Measurements from ENCODE around the gene NALCN. TPM values are rescaled to one million over a fixed set of nuclear protein-coding genes. Genes with fewer than 3 reads are reported as not detected.

NALCN gene
- total RNA-seq, 1 experiment from 2014 or later, result 0.07 TPM

DNA sequence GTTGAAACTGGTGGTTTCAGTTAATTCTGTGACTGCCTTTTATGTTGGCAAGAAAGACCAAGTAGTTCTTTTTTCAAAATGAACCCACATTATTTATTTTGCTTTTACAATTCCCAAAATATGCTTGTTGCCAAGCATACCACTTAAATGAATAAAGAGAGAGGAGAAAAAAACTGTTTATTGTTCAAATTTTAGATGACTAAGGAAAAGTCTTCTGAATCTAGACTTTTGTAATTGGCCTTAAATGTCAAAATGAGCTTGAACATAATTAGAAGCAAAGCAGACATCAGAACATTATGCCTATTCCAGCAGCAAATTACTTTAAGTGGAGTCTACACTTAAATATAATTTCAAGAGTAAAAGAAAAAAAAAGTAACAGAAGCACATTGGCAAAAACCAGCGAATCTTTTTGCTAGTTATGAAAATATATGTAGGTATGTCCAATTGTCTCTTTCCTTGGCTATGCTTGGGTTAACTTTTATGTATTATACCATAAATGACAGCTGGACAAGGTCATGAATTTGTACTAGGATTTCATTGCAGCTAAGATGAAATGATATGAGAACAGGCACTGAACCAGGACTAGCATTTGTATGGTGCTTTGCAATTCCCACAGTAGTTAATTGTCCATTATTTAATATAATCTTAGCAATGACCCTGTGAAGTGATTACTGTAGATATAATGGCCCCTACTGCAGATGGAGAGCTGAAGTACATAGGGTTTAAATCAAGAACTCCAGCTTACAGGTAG, 211.9 kb downstream of the NALCN start:
- no peak for DNase-seq
- H3K36me3 ChIP-seq (replicated peaks; ENCODE audit: control insufficient read depth, insufficient read depth, low read length), result no peaks in the 10 kb centered on the region
- H3K4me3 ChIP-seq (ENCODE audit: insufficient read depth, low read depth, low read length), result no peak overlapping the region
- no peaks in the 10 kb centered on the region for H3K27me3 ChIP-seq (ENCODE audit: control insufficient read depth, insufficient read depth, low read length)

DNA sequence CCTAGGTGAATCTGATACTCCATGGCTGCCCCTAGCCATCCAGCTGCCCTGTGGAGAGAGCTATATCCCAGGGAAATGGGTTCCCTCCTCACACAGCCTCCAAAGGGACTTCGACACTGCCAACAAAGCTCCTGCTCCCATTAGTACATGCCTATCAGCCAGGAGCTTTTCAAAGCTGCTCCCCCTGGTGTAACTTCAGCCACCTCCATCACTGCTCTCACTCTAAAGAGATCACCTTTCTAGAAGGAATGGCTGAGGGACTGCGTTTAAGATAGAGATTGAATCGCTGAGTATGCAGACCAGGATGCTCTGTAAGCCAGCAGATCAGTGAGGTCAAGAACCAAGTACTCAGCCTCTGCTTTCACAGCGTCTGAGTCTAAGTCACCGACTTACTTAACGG, 213.7 kb downstream of the NALCN start:
- Histone ChIP-seq H3K36me3 (replicated peaks; ENCODE audit: control insufficient read depth, insufficient read depth, low read length) (no peaks in the 10 kb centered on the region), H3K4me3 (ENCODE audit: insufficient read depth, low read depth, low read length) (no peak overlapping the region), H3K27me3 (ENCODE audit: control insufficient read depth, insufficient read depth, low read length) (no peaks in the 10 kb centered on the region)
- peak; percentile 13 for DNase-seq

DNA sequence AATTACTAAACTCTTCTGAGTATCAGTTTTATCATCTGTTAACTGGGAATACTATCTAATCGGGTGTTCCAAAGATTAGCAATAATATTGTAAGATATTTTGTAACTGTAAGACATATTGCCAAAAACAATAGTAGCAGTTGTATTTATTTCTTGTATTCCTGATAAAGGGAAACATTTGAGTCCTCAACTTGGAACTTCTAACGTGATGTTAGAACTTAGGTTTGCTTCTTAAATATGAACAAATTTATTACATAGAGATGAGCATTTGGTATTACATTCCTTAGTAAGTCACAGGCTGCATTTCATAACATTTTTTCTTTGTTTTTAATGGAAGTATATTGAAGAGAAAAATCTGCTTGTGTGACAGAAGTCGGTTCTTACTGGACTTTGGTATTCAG, 225.3 kb downstream of the NALCN start:
- no peak for DNase-seq
- Histone ChIP-seq H3K4me3 (ENCODE audit: insufficient read depth, low read depth, low read length) (no peak overlapping the region), H3K27me3 (ENCODE audit: control insufficient read depth, insufficient read depth, low read length) (no peaks in the 10 kb centered on the region), H3K36me3 (replicated peaks; ENCODE audit: control insufficient read depth, insufficient read depth, low read length) (no peaks in the 10 kb centered on the region)

DNA sequence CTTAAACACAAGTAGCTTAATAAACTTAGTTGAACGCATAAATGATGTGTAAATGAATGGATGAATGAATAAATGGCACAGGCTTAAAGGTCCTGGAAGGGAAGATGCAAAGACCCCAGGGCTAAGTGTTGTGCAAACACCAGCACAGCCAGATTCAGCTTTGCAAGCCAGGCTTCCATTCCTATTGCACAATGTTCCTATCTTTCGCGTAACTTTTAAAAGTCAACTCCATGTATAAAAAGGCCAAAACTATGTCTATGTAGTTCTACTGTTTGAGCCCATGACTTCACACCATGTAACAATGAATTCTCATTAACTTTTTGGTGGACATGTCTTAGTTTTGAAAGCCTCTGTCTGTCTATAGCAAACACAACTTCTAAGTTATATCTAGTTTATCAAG, 226.0 kb downstream of the NALCN start:
- DNase-seq, result no peak
- Histone ChIP-seq H3K36me3 (replicated peaks; ENCODE audit: control insufficient read depth, insufficient read depth, low read length) (no peaks in the 10 kb centered on the region), H3K27me3 (ENCODE audit: control insufficient read depth, insufficient read depth, low read length) (no peaks in the 10 kb centered on the region), H3K4me3 (ENCODE audit: insufficient read depth, low read depth, low read length) (no peak overlapping the region)

DNA sequence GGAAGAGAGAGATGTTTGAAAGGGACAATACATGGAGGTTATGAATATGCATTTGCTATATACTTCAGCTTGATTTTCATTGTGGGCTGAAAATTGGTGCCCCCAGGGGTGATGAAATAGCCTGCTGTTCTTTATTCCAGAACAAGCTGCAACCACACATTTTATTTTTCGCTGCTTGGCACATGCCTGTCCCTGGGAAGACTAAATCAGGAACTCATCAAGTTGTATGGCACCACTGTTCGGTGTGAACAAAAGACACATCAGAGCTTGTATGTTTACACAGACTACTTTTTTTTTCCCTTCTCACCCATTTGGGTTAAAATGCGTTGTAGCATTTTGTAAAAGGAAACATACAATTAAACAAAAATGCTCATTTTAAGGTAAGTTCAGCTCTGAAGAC, 230.7 kb downstream of the NALCN start:
- Histone ChIP-seq H3K4me3 (ENCODE audit: insufficient read depth, low read depth, low read length) (no peak overlapping the region), H3K36me3 (replicated peaks; ENCODE audit: control insufficient read depth, insufficient read depth, low read length) (no peaks in the 10 kb centered on the region), H3K27me3 (ENCODE audit: control insufficient read depth, insufficient read depth, low read length) (no peaks in the 10 kb centered on the region)
- no peak for DNase-seq

DNA sequence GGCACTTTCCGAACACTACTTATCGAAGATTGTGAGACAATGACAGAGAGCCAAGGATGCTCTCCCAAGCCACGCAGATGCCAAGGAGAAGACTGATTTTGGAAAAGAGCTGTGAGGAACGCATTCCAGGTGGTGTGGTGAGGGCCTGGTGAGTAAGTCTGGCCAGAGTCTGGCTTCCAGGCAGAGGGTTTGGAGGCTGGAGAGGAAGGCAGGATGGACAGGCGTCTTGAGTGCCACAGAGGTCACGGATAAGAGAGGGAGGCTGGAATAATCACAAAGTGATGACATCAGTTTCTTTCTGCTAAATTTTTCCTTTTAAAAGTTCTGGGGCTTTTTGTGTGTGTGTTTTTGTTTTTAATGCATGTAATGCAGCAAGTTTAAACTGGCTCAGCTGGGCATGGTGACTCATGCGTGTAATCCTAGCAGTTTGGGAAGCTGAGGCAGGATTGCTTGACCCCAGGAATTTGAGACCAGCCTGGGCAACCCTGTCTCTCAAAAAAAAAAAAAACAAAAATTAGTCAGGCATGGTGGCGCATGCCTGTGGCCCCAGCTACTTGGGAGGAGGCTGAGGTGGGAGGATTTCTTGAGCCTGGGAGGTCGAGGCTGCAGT, 235.1 kb downstream of the NALCN start:
- Histone ChIP-seq H3K4me3 (ENCODE audit: insufficient read depth, low read depth, low read length) (no peak overlapping the region), H3K36me3 (replicated peaks; ENCODE audit: control insufficient read depth, insufficient read depth, low read length) (no peaks in the 10 kb centered on the region), H3K27me3 (ENCODE audit: control insufficient read depth, insufficient read depth, low read length) (no peaks in the 10 kb centered on the region)
- DNase-seq, result no peak

DNA sequence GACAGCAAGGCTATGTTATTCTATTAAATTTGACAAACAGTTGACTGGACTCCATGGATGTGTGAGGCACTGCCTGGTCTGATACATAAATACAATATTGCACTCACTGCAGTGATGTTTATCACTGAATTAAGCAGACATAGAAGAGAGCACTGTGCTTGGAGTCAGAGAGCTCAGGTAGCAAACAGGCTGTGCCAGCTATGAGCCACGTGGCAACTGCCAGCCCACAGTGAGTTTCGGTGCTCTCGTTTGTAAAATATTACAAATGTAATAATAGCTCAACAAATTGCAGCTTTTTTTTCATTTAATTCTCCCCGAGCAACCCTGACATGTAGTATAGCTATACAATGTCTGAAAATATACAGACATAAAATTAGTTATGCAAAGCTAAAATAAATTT, 237.3 kb downstream of the NALCN start:
- DNase-seq, result no peak
- Histone ChIP-seq H3K27me3 (ENCODE audit: control insufficient read depth, insufficient read depth, low read length) (no peaks in the 10 kb centered on the region), H3K4me3 (ENCODE audit: insufficient read depth, low read depth, low read length) (no peak overlapping the region), H3K36me3 (replicated peaks; ENCODE audit: control insufficient read depth, insufficient read depth, low read length) (no peaks in the 10 kb centered on the region)

DNA sequence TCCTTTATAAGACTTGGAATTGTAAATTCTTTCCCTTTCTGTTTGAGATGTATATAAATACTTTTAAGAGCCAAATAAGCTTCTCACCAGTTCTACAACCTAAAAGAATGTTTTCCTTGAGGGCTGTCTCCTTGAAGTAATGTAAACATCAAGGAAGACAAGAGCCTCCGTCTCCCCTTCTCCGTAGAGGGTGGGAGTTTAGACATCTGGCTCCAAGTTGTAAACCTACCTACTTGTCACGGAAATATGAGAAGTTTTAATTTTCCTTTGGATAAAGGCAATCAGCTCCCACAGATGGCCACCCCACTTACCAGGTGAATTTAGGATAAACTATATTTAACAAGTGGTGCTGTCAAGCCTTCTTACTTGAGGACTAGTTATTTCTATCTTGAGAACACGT, 237.9 kb downstream of the NALCN start:
- Histone ChIP-seq H3K27me3 (ENCODE audit: control insufficient read depth, insufficient read depth, low read length) (no peaks in the 10 kb centered on the region), H3K36me3 (replicated peaks; ENCODE audit: control insufficient read depth, insufficient read depth, low read length) (no peaks in the 10 kb centered on the region), H3K4me3 (ENCODE audit: insufficient read depth, low read depth, low read length) (no peak overlapping the region)
- DNase-seq, result no peak

DNA sequence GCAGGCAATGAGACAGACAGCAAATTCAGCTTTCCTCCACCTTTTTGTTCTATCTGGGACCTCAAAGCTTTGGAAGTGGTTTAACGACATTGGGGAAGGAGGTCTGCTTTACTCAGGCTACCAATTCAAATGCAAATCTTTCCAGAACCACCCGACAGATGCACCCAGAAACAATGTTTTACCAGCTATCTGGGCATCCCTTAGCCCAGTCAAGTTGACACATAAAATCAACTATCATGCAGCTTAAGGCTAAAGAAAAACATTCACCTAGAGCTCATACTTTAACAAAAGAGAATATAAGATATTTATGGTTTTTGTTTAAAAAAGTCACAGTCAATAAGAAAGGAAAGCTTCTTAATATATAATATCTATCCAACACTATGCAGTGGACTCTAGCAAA, 246.0 kb downstream of the NALCN start:
- DNase-seq, result no peak
- Histone ChIP-seq H3K36me3 (replicated peaks; ENCODE audit: control insufficient read depth, insufficient read depth, low read length) (no peaks in the 10 kb centered on the region), H3K27me3 (ENCODE audit: control insufficient read depth, insufficient read depth, low read length) (no peaks in the 10 kb centered on the region), H3K4me3 (ENCODE audit: insufficient read depth, low read depth, low read length) (no peak overlapping the region)

DNA sequence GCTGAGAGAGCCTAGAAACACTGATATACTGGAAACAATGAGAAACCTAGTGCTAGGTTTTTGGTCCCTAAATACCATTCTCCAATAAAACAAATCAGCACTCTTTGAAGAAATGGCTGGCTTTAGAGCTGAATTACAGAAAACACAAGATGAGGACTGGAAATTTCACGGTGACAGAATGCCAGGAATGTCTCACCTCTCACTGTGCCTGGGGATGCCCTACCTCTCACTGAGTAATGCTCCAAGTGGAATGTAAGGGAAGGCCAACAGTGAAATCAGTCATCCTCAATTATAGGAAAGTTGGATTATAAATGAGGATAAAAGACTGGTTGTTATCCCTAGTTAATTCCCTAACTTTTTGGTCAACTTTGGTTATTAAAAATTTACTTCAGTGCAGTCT, 259.0 kb downstream of the NALCN start:
- Histone ChIP-seq H3K27me3 (ENCODE audit: control insufficient read depth, insufficient read depth, low read length) (no peaks in the 10 kb centered on the region), H3K4me3 (ENCODE audit: insufficient read depth, low read depth, low read length) (no peak overlapping the region), H3K36me3 (replicated peaks; ENCODE audit: control insufficient read depth, insufficient read depth, low read length) (no peaks in the 10 kb centered on the region)
- DNase-seq, result no peak

DNA sequence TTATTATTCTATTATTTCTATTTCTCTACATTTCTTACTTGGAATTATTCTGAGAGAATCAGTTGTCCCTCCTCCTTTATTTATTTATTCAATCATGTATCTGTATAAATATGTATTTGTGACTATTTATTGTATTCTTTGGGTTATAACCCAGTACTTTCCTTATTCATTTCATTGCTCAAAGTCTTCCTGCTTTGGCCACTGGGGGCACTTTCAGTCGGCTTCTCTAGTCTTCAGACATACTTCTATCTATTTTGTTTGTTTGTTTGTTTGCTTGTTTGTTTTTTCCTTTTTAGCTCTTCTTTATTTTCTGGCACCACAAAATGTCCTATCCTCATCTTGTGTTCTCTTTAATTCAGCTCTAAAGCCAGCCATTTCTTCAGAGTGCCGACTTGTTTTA, 260.4 kb downstream of the NALCN start:
- Histone ChIP-seq H3K36me3 (replicated peaks; ENCODE audit: control insufficient read depth, insufficient read depth, low read length) (no peaks in the 10 kb centered on the region), H3K27me3 (ENCODE audit: control insufficient read depth, insufficient read depth, low read length) (no peaks in the 10 kb centered on the region), H3K4me3 (ENCODE audit: insufficient read depth, low read depth, low read length) (no peak overlapping the region)
- DNase-seq, result no peak

DNA sequence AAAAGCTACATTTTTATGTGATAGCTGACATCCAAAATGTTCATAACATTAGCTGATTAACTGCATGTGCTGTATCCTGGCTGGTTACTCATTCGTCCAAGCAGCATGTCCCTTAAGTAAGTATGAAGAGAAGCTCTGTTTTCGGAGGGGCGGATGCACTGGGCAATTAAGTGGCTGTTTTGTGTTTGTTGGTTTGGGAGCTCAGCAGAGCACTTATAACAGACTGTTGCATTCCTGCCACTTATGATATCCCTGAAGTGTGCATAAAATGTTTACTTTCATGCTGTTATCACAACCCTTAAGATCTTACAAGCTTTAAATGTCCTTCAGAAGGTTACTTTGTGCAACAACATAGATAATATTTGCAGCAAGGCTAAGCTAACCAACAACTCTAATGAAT, 264.1 kb downstream of the NALCN start:
- DNase-seq, result no peak
- Histone ChIP-seq H3K4me3 (ENCODE audit: insufficient read depth, low read depth, low read length) (no peak overlapping the region), H3K36me3 (replicated peaks; ENCODE audit: control insufficient read depth, insufficient read depth, low read length) (no peaks in the 10 kb centered on the region), H3K27me3 (ENCODE audit: control insufficient read depth, insufficient read depth, low read length) (no peaks in the 10 kb centered on the region)

DNA sequence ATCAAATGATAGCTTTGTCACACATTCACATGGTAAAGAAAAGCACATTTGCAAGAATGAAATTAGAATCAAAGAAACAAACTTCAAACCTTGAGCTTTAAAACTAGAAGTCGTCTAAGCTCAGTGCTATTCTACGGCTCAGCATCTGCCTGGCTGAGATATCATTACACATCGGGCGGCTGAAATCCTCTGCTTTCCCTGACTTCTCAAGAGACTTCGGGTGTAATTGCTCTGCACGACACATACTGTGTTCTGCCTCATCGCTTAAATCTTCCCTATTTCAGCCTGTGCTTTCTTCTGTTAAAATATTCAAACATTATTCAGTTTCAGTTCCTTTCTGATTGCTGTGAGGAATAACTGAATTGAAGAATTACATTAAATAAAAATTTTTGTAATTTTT, 265.3 kb downstream of the NALCN start:
- H3K4me3 ChIP-seq (ENCODE audit: insufficient read depth, low read depth, low read length), result no peak overlapping the region
- no peak for DNase-seq

DNA sequence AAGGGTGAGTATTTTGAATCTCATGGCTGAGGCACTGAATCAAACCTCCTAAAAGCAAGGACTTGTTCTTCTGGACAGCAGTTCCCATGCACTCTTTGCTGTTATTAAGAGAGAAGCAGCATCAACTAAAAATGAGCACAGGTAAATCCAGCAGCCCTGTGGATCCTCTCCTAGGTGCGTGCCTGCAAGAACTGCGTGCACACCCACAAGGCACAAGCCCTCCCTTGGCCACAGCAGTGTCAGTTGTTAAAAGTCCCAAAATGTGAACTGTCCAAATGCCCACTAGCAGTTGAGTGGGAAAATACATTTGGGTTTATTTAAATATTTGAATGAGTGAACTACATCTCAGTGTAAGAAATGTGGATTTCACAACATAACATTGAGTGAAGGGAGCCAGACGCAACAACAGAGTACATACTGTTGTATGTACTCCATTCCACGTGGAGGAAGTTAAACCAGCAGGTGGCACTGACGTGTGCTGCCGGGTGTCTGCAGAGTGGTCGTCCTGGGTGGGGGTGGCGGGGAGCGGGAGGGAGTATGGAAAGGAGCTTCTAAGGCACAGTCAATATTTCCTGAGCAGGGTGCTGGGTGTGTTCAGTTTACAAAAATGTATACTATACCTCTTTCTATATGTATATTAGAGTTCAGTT, 266.4 kb downstream of the NALCN start:
- Histone ChIP-seq H3K27me3 (ENCODE audit: control insufficient read depth, insufficient read depth, low read length) (no peaks in the 10 kb centered on the region), H3K4me3 (ENCODE audit: insufficient read depth, low read depth, low read length) (no peak overlapping the region), H3K36me3 (replicated peaks; ENCODE audit: control insufficient read depth, insufficient read depth, low read length) (no peaks in the 10 kb centered on the region)
- peak; percentile 43 for DNase-seq

More for the DNA sequence above, 265.3 kb downstream of the NALCN start:
- Histone ChIP-seq H3K27me3 (ENCODE audit: control insufficient read depth, insufficient read depth, low read length) (no peaks in the 10 kb centered on the region), H3K36me3 (replicated peaks; ENCODE audit: control insufficient read depth, insufficient read depth, low read length) (no peaks in the 10 kb centered on the region)
